Measurements from ENCODE around the gene PDE9A.

Gene PDE9A

GRCh38 chr21:42784896-42785451 is 131.6 kb downstream of the PDE9A start:
- Histone ChIP-seq H3K36me3 (ENCODE audit: control insufficient read depth, insufficient read depth, low read length) (no peaks in the 10 kb centered on the region), H3K9me3 (ENCODE audit: control insufficient read depth, low read length) (no peaks in the 10 kb centered on the region), H3K4me1 (ENCODE audit: control insufficient read depth, insufficient read depth, low read length) (peaks cover 24% of the 10 kb centered on the region), H3K27me3 (ENCODE audit: control insufficient read depth, insufficient read depth, low read length, poor library complexity, severe bottlenecking) (peaks cover 35% of the 10 kb centered on the region), H3K4me3 (ENCODE audit: insufficient read depth, low read depth, low read length) (no peak overlapping the region), H3K27ac (ENCODE audit: insufficient read depth, low read depth, low read length, poor library complexity, severe bottlenecking) (no peak overlapping the region)
- WGBS, 2 experiments = 94 to 95% methylated on average over 17 of the region's 17 CpGs

GRCh38 chr21:42785666-42786427 is 132.4 kb downstream of the PDE9A start:
- 92 to 93% methylated on average over 28 of the region's 28 CpGs for WGBS, 2 experiments
- Histone ChIP-seq H3K4me1 (ENCODE audit: control insufficient read depth, insufficient read depth, low read length) (peaks cover 18% of the 10 kb centered on the region), H3K4me3 (ENCODE audit: insufficient read depth, low read depth, low read length) (no peak overlapping the region), H3K36me3 (ENCODE audit: control insufficient read depth, insufficient read depth, low read length) (no peaks in the 10 kb centered on the region), H3K27me3 (ENCODE audit: control insufficient read depth, insufficient read depth, low read length, poor library complexity, severe bottlenecking) (peaks cover 26% of the 10 kb centered on the region), H3K27ac (ENCODE audit: insufficient read depth, low read depth, low read length, poor library complexity, severe bottlenecking) (no peak overlapping the region), H3K9me3 (ENCODE audit: control insufficient read depth, low read length) (no peaks in the 10 kb centered on the region)

- WGBS, 2 experiments = 92 to 93% methylated on average over 5 of the region's 5 CpGs
- peaks cover 16% of the 10 kb centered on the region for H3K27me3 ChIP-seq (ENCODE audit: control insufficient read depth, insufficient read depth, low read length, poor library complexity, severe bottlenecking)
- H3K27ac ChIP-seq (ENCODE audit: insufficient read depth, low read depth, low read length, poor library complexity, severe bottlenecking) = no peak overlapping the region
These were observed 133.5 kb downstream of the PDE9A start for GRCh38 chr21:42786884-42787283.

GRCh38 chr21:42787613-42788012 is 134.2 kb downstream of the PDE9A start:
- no peak overlapping the region for H3K27ac ChIP-seq (ENCODE audit: insufficient read depth, low read depth, low read length, poor library complexity, severe bottlenecking)
- H3K4me3 ChIP-seq (ENCODE audit: insufficient read depth, low read depth, low read length) = no peak overlapping the region
- no peaks in the 10 kb centered on the region for H3K36me3 ChIP-seq (ENCODE audit: control insufficient read depth, insufficient read depth, low read length)
- H3K9me3 ChIP-seq (ENCODE audit: control insufficient read depth, low read length) = no peaks in the 10 kb centered on the region
- WGBS, 2 experiments = 92 to 97% methylated on average over 4 of the region's 4 CpGs
- H3K4me1 ChIP-seq (ENCODE audit: control insufficient read depth, insufficient read depth, low read length) = peaks cover 5% of the 10 kb centered on the region
- H3K27me3 ChIP-seq (ENCODE audit: control insufficient read depth, insufficient read depth, low read length, poor library complexity, severe bottlenecking) = peaks cover 8% of the 10 kb centered on the region

More at GRCh38 chr21:42786884-42787283, 133.5 kb downstream of the PDE9A start:
- Histone ChIP-seq H3K36me3 (ENCODE audit: control insufficient read depth, insufficient read depth, low read length) (no peaks in the 10 kb centered on the region), H3K9me3 (ENCODE audit: control insufficient read depth, low read length) (no peaks in the 10 kb centered on the region), H3K4me1 (ENCODE audit: control insufficient read depth, insufficient read depth, low read length) (peaks cover 9% of the 10 kb centered on the region), H3K4me3 (ENCODE audit: insufficient read depth, low read depth, low read length) (no peak overlapping the region)

- no peak overlapping the region for H3K4me3 ChIP-seq (ENCODE audit: insufficient read depth, low read depth, low read length)
- no peaks in the 10 kb centered on the region for H3K27me3 ChIP-seq (ENCODE audit: control insufficient read depth, insufficient read depth, low read length, poor library complexity, severe bottlenecking)
- H3K9me3 ChIP-seq (ENCODE audit: control insufficient read depth, low read length) = no peaks in the 10 kb centered on the region
- H3K27ac ChIP-seq (ENCODE audit: insufficient read depth, low read depth, low read length, poor library complexity, severe bottlenecking) = no peak overlapping the region
- no peaks in the 10 kb centered on the region for H3K36me3 ChIP-seq (ENCODE audit: control insufficient read depth, insufficient read depth, low read length)
- 88 to 92% methylated on average over 8 of the region's 8 CpGs for WGBS, 2 experiments
- H3K4me1 ChIP-seq (ENCODE audit: control insufficient read depth, insufficient read depth, low read length) = no peaks in the 10 kb centered on the region
These were observed 137.2 kb downstream of the PDE9A start for GRCh38 chr21:42790520-42791065.

- no peaks in the 10 kb centered on the region for H3K27me3 ChIP-seq (ENCODE audit: control insufficient read depth, insufficient read depth, low read length, poor library complexity, severe bottlenecking)
- WGBS, 2 experiments = 80 to 82% methylated on average over 7 of the region's 7 CpGs
- H3K4me3 ChIP-seq (ENCODE audit: insufficient read depth, low read depth, low read length) = no peak overlapping the region
- no peaks in the 10 kb centered on the region for H3K4me1 ChIP-seq (ENCODE audit: control insufficient read depth, insufficient read depth, low read length)
- H3K9me3 ChIP-seq (ENCODE audit: control insufficient read depth, low read length) = no peaks in the 10 kb centered on the region
- no peaks in the 10 kb centered on the region for H3K36me3 ChIP-seq (ENCODE audit: control insufficient read depth, insufficient read depth, low read length)
- no peak overlapping the region for H3K27ac ChIP-seq (ENCODE audit: insufficient read depth, low read depth, low read length, poor library complexity, severe bottlenecking)
These were observed 140.4 kb downstream of the PDE9A start for GRCh38 chr21:42793774-42794173.

GRCh38 chr21:42794551-42794950 is 141.1 kb downstream of the PDE9A start:
- Histone ChIP-seq H3K4me1 (ENCODE audit: control insufficient read depth, insufficient read depth, low read length) (no peaks in the 10 kb centered on the region), H3K27me3 (ENCODE audit: control insufficient read depth, insufficient read depth, low read length, poor library complexity, severe bottlenecking) (no peaks in the 10 kb centered on the region), H3K4me3 (ENCODE audit: insufficient read depth, low read depth, low read length) (no peak overlapping the region), H3K36me3 (ENCODE audit: control insufficient read depth, insufficient read depth, low read length) (no peaks in the 10 kb centered on the region), H3K9me3 (ENCODE audit: control insufficient read depth, low read length) (no peaks in the 10 kb centered on the region), H3K27ac (ENCODE audit: insufficient read depth, low read depth, low read length, poor library complexity, severe bottlenecking) (no peak overlapping the region)
- 48 to 57% methylated on average over 5 to 6 of the region's 6 CpGs for WGBS, 2 experiments

GRCh38 chr21:42796327-42797062 is 143.1 kb downstream of the PDE9A start:
- H3K27ac ChIP-seq (ENCODE audit: insufficient read depth, low read depth, low read length, poor library complexity, severe bottlenecking) = no peak overlapping the region
- no peak overlapping the region for H3K4me3 ChIP-seq (ENCODE audit: insufficient read depth, low read depth, low read length)
- no peaks in the 10 kb centered on the region for H3K36me3 ChIP-seq (ENCODE audit: control insufficient read depth, insufficient read depth, low read length)
- H3K4me1 ChIP-seq (ENCODE audit: control insufficient read depth, insufficient read depth, low read length) = no peaks in the 10 kb centered on the region
- H3K27me3 ChIP-seq (ENCODE audit: control insufficient read depth, insufficient read depth, low read length, poor library complexity, severe bottlenecking) = no peaks in the 10 kb centered on the region
- H3K9me3 ChIP-seq (ENCODE audit: control insufficient read depth, low read length) = no peaks in the 10 kb centered on the region
- WGBS, 2 experiments = 92 to 94% methylated on average over 12 of the region's 13 CpGs

GRCh38 chr21:42797522-42797921 is 144.1 kb downstream of the PDE9A start:
- Histone ChIP-seq H3K27ac (ENCODE audit: insufficient read depth, low read depth, low read length, poor library complexity, severe bottlenecking) (no peak overlapping the region), H3K4me1 (ENCODE audit: control insufficient read depth, insufficient read depth, low read length) (no peaks in the 10 kb centered on the region), H3K27me3 (ENCODE audit: control insufficient read depth, insufficient read depth, low read length, poor library complexity, severe bottlenecking) (no peaks in the 10 kb centered on the region), H3K36me3 (ENCODE audit: control insufficient read depth, insufficient read depth, low read length) (no peaks in the 10 kb centered on the region), H3K9me3 (ENCODE audit: control insufficient read depth, low read length) (no peaks in the 10 kb centered on the region), H3K4me3 (ENCODE audit: insufficient read depth, low read depth, low read length) (no peak overlapping the region)
- WGBS, 2 experiments = 77 to 80% methylated on average over 7 of the region's 7 CpGs

- Histone ChIP-seq H3K36me3 (ENCODE audit: control insufficient read depth, insufficient read depth, low read length) (no peaks in the 10 kb centered on the region), H3K27me3 (ENCODE audit: control insufficient read depth, insufficient read depth, low read length, poor library complexity, severe bottlenecking) (no peaks in the 10 kb centered on the region), H3K9me3 (ENCODE audit: control insufficient read depth, low read length) (no peaks in the 10 kb centered on the region), H3K4me3 (ENCODE audit: insufficient read depth, low read depth, low read length) (no peak overlapping the region), H3K4me1 (ENCODE audit: control insufficient read depth, insufficient read depth, low read length) (no peaks in the 10 kb centered on the region), H3K27ac (ENCODE audit: insufficient read depth, low read depth, low read length, poor library complexity, severe bottlenecking) (no peak overlapping the region)
- 91 to 93% methylated on average over 6 of the region's 6 CpGs for WGBS, 2 experiments
These were observed 144.7 kb downstream of the PDE9A start for GRCh38 chr21:42798106-42798505.
